ENCODE data around the gene ZNF319. TPM values are rescaled to one million over a fixed set of nuclear protein-coding genes. Genes with fewer than 3 reads are reported as not detected.
"Not testable (repeated sequence)": the region's sequence is repeated elsewhere in the genome, so short reads cannot be mapped to it uniquely, and the experiment has no call there.

The ZNF319 gene
- polyA plus RNA-seq, 1 experiment: 4.7 TPM

DNA sequence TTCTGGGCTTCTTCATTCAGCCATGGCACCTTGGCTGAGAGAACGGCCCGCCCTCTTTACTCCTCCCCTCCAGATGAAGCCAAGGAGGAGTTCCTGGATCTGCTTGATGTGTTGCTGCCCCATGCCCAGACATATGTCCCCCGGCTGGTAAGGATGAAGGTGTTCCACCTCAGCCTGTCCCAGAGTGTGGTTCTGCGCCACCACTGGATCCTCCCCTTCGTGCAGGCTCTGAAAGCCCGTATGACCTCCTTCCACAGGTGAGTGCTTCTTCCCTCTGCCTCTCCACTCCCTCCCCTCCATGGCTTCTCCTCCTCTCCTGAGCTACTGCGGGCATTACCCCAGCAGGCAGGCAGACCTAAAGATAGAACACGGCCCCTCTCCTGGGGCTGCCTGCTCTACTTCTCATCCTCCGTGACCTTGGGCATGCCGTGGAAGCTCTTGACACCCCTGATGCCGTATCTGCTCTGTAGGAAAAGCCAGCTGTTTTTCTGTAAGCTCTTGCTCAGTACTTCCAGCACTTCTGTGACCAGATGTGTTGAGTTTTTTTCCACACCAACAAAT lies 9.5 kb upstream of the ZNF319 start:
- no peak for DNase-seq (ENCODE audit: low read depth, low spot score)
- TF ChIP-seq CTCF (IDR thresholded peaks at IDR 0.05; ENCODE audit: low read depth, low read length): no peak
- ChIA-PET POLR2A (no interaction called here), CTCF (interaction anchor here (0.6 to 2.0 kb wide), 3 partner anchors 78 to 112 kb away, joined by 4 to 9 read pairs (median 7); no protein-coding TSS in a partner anchor)
- H3K9me3 ChIP-seq (ENCODE audit: control insufficient read depth, insufficient read depth, low read length): no peaks in the 10 kb centered on the region
- no peak overlapping the region for H3K27ac ChIP-seq (ENCODE audit: low read depth, low read length)
- no peak overlapping the region for H3K4me3 ChIP-seq (ENCODE audit: low read depth, low read length)
- no peaks in the 10 kb centered on the region for H3K27me3 ChIP-seq (ENCODE audit: control insufficient read depth, insufficient read depth, low read length)

- DNase-seq (ENCODE audit: low read depth, low spot score); H3K27me3 ChIP-seq (ENCODE audit: control insufficient read depth, insufficient read depth, low read length); POLR2A ChIA-PET; H3K27ac ChIP-seq (ENCODE audit: low read depth, low read length); H3K4me3 ChIP-seq (ENCODE audit: low read depth, low read length); H3K9me3 ChIP-seq (ENCODE audit: control insufficient read depth, insufficient read depth, low read length): not testable (repeated sequence)
- CTCF ChIA-PET: interaction anchor here (0.7 to 8.1 kb wide), 6 partner anchors 98 to 393 kb away, joined by 3 to 47 read pairs (median 3); no protein-coding TSS in a partner anchor
These were observed 4.3 kb upstream of the ZNF319 start for GRCh38 chr16:58004736-58005135.

GRCh38 chr16:58002936-58003335 lies 2.5 kb upstream of the ZNF319 start:
- CTCF ChIA-PET: interaction anchor here (2.3 to 8.1 kb wide), 2 partner anchors 97 to 103 kb away, joined by 12 to 47 read pairs; no protein-coding TSS in a partner anchor
- POLR2A ChIA-PET: no interaction called here
- no peak for TF ChIP-seq CTCF (IDR thresholded peaks at IDR 0.05; ENCODE audit: low read depth, low read length)

DNA sequence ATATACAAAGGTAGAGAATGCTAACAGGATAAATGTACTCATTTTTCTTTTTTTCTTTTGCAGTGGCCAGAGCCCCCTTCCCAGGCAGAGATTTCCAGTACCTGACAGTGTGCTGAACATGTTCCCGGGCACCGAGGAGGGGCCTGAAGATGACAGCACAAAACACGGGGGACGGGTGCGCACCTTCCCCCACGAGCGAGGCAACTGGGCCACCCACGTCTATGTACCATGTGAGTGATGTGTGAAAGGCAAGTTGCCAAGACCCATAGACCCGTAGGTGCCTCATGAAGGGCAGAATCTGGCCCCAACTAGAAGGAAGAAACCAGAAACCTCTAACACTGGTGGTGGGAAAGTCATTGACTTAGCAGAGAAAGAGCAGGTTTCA lies 1.9 kb upstream of the ZNF319 start:
- H3K27ac ChIP-seq (ENCODE audit: low read depth, low read length): no peak overlapping the region
- TF ChIP-seq CTCF (IDR thresholded peaks at IDR 0.05; ENCODE audit: low read depth, low read length): no peak
- CTCF ChIA-PET: interaction anchor here (1.0 to 8.1 kb wide), 3 partner anchors 96 to 195 kb away, joined by 3 to 47 read pairs (median 12); no protein-coding TSS in a partner anchor
- no peak for DNase-seq (ENCODE audit: low read depth, low spot score)
- no peaks in the 10 kb centered on the region for H3K27me3 ChIP-seq (ENCODE audit: control insufficient read depth, insufficient read depth, low read length)
- no peaks in the 10 kb centered on the region for H3K9me3 ChIP-seq (ENCODE audit: control insufficient read depth, insufficient read depth, low read length)
- POLR2A ChIA-PET: no interaction called here
- no peak overlapping the region for H3K4me3 ChIP-seq (ENCODE audit: low read depth, low read length)

More at GRCh38 chr16:58002936-58003335, 2.5 kb upstream of the ZNF319 start:
- no peaks in the 10 kb centered on the region for H3K9me3 ChIP-seq (ENCODE audit: control insufficient read depth, insufficient read depth, low read length)
- no peak overlapping the region for H3K4me3 ChIP-seq (ENCODE audit: low read depth, low read length)
- no peaks in the 10 kb centered on the region for H3K27me3 ChIP-seq (ENCODE audit: control insufficient read depth, insufficient read depth, low read length)
- H3K27ac ChIP-seq (ENCODE audit: low read depth, low read length): no peak overlapping the region
- no peak for DNase-seq (ENCODE audit: low read depth, low spot score)

- peak overlapping the region; percentile 89 for H3K4me3 ChIP-seq (ENCODE audit: low read depth, low read length)
- no peaks in the 10 kb centered on the region for H3K27me3 ChIP-seq (ENCODE audit: control insufficient read depth, insufficient read depth, low read length)
- H3K9me3 ChIP-seq (ENCODE audit: control insufficient read depth, insufficient read depth, low read length): no peaks in the 10 kb centered on the region
- ChIA-PET CTCF (interaction anchor here (0.7 to 8.1 kb wide), 6 partner anchors 24 to 754 kb away, joined by 3 to 47 read pairs (median 4); no protein-coding TSS in a partner anchor), POLR2A (no interaction called here)
- no peak for TF ChIP-seq CTCF (IDR thresholded peaks at IDR 0.05; ENCODE audit: low read depth, low read length)
- no peak for DNase-seq (ENCODE audit: low read depth, low spot score)
- H3K27ac ChIP-seq (ENCODE audit: low read depth, low read length): no peak overlapping the region
These were observed 1.4 kb upstream of the ZNF319 start for GRCh38 chr16:58001781-58002415.
